ENCODE results near the gene LCN6.

DNA sequence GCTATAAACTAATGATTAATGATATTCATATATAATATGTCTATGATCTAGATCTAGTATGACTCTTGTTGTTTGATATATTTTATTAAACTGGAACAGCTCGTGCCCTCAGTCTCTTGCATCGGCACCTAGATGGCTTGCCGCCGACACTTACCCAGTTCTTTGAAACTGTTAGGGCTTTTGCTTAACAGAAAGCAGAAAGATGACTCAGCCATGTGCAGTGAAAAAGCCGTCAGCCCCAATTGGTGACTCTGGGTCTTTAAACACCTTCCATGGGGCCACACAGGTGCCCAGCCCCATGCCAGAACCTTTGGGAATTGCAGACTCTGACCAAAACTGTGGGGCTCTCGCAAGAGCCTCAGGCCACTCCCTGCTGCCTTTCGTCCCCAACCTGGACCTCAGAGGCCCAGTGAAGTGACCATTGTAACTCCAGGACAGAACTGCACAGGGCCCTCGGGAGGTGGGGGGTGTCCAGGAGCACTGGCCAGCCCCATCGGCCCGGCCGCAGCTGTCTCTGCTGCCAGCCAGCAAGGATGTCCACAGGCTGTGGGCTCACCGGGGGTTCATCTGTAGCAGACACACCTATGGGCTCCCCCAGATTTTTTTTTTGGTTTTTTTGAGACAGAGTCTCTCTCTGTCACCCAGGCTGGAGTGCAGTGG, 13.4 kb downstream of the LCN6 start:
- TF ChIP-seq POLR2A (IDR thresholded peaks at IDR 0.05; ENCODE audit: low read depth, low read length), result no peak
- TF ChIP-seq RFX5 (IDR thresholded peaks at IDR 0.05; ENCODE audit: low read depth, low read length), result no peak
- TF ChIP-seq SMC3 (IDR thresholded peaks at IDR 0.05; ENCODE audit: low read depth, low read length), result no peak
- TF ChIP-seq, protein P1, sequence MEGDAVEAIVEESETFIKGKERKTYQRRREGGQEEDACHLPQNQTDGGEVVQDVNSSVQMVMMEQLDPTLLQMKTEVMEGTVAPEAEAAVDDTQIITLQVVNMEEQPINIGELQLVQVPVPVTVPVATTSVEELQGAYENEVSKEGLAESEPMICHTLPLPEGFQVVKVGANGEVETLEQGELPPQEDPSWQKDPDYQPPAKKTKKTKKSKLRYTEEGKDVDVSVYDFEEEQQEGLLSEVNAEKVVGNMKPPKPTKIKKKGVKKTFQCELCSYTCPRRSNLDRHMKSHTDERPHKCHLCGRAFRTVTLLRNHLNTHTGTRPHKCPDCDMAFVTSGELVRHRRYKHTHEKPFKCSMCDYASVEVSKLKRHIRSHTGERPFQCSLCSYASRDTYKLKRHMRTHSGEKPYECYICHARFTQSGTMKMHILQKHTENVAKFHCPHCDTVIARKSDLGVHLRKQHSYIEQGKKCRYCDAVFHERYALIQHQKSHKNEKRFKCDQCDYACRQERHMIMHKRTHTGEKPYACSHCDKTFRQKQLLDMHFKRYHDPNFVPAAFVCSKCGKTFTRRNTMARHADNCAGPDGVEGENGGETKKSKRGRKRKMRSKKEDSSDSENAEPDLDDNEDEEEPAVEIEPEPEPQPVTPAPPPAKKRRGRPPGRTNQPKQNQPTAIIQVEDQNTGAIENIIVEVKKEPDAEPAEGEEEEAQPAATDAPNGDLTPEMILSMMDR (conservative IDR thresholded peaks at IDR 0.05; ENCODE audit: low read depth, low read length), result no peak
- no peak for TF ChIP-seq NFE2L2 (IDR thresholded peaks at IDR 0.05; ENCODE audit: low read depth, low read length)
- TF ChIP-seq RAD21 (IDR thresholded peaks at IDR 0.05; ENCODE audit: low read length), result no peak
- no peak for TF ChIP-seq BHLHE40 (IDR thresholded peaks at IDR 0.05; ENCODE audit: low read depth, low read length)
- no peak for TF ChIP-seq CEBPB (IDR thresholded peaks at IDR 0.05; ENCODE audit: low read depth, low read length)
- TF ChIP-seq MAZ (IDR thresholded peaks at IDR 0.05; ENCODE audit: borderline replicate concordance, low read depth, low read length), result no peak
- TF ChIP-seq, protein P2, sequence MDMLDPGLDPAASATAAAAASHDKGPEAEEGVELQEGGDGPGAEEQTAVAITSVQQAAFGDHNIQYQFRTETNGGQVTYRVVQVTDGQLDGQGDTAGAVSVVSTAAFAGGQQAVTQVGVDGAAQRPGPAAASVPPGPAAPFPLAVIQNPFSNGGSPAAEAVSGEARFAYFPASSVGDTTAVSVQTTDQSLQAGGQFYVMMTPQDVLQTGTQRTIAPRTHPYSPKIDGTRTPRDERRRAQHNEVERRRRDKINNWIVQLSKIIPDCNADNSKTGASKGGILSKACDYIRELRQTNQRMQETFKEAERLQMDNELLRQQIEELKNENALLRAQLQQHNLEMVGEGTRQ (IDR thresholded peaks at IDR 0.05; ENCODE audit: low read depth, low read length), result no peak

Measured in IMR-90 (cell line).